CD4-positive, alpha-beta T cell treated with Interferon gamma for 1 hour (primary cell): ENCODE measurements around the gene ARPC2.
A peak's percentile ranks its signal among the peaks of the same experiment; 100 is the strongest.
"Not testable (repeated sequence)": the region's sequence is repeated elsewhere in the genome, so short reads cannot be mapped to it uniquely, and the experiment has no call there.

ENCODE experiments used
- DNase-seq: peaks from one replicate; pipeline ENCODE4 v3.0.0-alpha.2; 2020

The ARPC2 gene

GRCh38 chr2:218271865-218272530, 55.0 kb downstream of the ARPC2 start:
- no peak for DNase-seq

GRCh38 chr2:218272531-218273212, 55.7 kb downstream of the ARPC2 start:
- peak; percentile 85 for DNase-seq

- DNase-seq, result not testable (repeated sequence)
Measured at GRCh38 chr2:218273214-218273907, 56.4 kb downstream of the ARPC2 start.

DNA sequence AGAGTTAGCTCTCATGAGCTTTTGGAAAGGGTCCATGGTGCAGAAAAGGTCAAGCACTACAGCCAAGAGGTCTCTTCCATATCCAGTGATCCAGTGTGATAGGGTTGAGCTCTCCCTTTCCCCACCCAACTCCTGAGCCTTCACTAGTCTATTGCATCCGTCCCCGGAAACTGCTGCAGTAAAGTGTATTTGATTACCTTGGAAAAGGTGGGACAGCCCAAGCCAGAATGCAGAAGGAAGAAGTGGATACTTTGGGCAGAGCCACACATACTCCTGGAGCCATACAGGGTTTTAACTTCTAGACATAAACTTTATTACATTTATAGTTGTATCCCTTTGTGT, 56.9 kb downstream of the ARPC2 start:
- DNase-seq, result no peak

GRCh38 chr2:218274586-218274985, 57.6 kb downstream of the ARPC2 start:
- DNase-seq, result no peak

- no peak for DNase-seq
Measured at GRCh38 chr2:218275371-218276072, 58.5 kb downstream of the ARPC2 start.

GRCh38 chr2:218276986-218277755, 60.2 kb downstream of the ARPC2 start:
- no peak for DNase-seq

- DNase-seq, result no peak
Measured at GRCh38 chr2:218277921-218278320, 60.9 kb downstream of the ARPC2 start.

DNA sequence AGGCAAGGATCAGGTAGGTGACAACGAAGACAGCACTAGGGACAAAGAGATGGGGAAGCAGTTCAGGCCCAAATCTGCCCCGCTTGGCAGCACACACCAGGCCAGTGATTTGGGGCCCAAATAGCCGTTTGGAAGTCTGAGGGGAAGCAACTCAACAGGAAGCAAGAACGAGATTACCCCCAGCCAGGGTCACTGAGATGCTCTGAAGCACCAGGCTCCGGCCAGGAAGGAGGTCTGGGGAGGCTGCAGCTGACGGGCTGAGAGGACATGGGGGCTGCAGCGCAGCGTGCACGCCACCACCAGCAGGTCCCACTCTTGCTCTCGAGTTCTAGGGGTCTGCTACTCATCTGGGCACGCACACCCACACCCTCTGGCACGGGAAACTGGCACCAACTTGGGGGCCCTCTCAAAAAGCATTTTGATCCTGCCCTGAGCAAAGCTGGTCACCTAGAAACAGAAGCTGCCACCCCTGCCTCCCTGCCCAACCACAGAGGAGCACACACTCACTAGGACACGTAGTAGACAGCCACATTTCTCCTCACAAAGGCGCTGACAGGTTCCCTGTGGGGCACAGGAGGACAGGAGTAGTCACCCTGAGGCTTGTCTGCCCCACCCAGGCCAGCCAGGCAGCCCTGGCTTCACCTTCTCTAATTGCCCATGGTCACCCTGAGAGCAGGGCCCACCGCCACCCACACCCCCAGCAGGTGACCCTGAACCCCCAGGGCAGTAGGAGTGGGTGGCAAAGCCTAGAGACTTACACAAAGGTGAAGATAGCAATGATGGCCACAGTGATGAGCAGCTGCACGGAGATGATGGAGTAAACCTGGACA, 61.8 kb downstream of the ARPC2 start:
- no peak for DNase-seq

DNA sequence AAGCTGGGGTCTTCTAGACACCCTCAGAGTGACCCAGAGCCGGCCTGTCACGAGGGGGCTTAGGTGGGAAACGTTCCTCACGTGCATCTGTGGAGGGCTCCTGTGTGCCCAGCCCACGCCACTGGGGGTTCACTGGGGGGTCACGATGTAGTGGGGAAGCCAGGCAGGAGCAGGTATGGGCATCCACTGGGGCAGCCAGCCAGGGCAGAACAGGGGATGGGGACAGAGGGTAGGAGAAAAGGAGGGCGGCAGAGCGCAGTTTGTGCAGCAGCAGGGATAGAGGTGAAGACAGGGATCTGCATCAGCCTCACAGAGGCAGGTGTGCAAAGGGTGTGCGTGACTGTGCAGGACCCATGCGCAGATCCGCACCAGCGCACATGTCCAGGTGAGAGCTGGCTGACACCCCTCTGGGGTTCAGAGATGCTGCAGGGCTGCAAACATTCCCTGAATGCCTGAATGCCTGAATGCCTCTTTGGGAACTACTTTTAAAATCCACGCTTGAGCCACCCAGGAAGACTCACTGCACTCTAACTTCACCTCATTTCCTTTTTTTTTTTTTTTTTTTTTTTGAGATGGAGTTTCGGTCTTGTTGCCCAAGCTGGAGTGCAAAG, 63.4 kb downstream of the ARPC2 start:
- no peak for DNase-seq

- DNase-seq, result no peak
Measured at GRCh38 chr2:218281449-218281848, 64.5 kb downstream of the ARPC2 start.

DNA sequence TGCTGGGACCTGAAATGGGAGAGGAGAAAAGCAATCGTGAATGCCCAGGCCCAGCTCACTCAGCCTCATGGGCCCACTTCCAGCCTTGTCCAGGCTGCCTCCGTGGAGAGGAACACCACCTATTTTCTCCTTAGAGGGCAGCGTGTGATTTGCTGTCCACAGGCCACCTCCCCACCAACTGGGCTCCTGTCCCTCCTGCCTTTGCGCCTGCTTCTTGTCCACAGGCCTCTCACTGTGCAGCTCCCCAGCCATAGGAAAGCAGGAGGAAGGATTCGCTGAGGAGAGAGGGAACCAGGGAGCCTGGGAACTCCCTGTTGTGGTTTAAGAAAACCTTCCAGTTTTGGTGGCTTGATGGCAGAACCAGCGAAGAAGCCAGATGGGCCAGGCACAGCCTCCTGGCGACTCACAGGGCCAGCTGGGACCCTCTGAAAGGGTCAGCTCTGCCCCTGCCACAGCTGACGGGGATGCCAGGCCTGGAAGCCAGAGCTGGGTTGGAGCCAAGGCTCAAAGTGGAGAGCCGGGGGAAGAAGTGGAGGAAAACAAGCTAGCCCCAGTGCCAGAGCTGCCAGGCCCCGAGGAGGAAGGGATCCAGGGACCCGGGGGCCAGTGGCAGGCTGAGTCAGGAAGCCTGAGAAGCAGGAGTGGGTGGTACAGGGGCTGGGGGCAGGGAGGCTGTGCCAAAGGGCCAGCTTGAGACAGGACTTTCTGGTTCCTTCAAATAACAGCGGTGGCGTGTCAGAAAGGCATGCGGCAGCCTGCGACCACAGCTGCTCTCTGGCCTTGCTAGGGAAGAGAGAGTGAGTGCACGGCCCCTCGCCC, 65.4 kb downstream of the ARPC2 start:
- DNase-seq, result no peak

GRCh38 chr2:218284106-218284811, 67.3 kb downstream of the ARPC2 start:
- DNase-seq, result peak; percentile 52

- peak; percentile 27 for DNase-seq
Measured at GRCh38 chr2:218285604-218286003, 68.6 kb downstream of the ARPC2 start.

DNA sequence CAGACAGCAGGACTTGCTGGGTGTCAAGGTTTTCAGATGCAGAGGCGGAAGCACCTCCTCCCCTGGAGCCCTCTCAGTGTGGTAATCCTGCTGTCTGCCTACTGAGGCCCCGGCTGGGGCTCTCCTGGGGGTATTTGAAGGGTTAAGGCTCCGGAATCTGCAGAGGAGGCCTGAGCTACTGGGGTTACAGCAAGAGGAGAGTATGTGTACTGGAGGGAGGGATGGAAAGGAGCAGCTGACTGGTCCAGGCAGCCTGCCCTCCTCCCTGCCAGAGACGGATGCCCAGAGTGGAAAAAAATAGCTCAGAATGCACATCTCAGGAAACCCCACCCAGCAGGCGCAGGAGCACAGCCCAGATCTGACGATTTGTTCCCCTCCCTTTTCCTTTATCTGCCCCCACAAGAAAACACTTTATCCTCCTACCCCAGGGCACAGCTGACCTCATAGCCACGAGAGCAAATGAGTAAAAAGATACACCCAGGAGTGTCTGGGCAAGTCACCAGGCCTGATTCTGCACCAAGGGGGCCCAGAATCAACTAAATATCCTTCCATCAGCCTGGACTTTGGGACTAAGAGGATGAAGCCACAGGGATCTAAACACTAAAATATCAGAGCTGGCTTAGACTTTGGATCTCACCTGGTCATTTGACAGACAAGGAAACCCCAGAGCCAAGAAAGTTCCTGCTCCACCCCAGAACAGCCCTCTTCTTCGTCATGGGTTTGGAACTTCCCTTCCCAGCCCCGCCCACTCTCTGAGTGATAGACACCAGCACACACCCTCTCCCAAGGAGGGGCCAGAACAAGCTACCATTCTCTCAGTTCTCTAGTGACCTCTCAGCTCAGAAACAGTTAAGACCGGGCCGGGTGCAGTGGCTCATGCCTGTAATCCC, 69.8 kb downstream of the ARPC2 start:
- DNase-seq, result peak; percentile 91

- DNase-seq, result no peak
Measured at GRCh38 chr2:218289639-218290315, 72.8 kb downstream of the ARPC2 start.

DNA sequence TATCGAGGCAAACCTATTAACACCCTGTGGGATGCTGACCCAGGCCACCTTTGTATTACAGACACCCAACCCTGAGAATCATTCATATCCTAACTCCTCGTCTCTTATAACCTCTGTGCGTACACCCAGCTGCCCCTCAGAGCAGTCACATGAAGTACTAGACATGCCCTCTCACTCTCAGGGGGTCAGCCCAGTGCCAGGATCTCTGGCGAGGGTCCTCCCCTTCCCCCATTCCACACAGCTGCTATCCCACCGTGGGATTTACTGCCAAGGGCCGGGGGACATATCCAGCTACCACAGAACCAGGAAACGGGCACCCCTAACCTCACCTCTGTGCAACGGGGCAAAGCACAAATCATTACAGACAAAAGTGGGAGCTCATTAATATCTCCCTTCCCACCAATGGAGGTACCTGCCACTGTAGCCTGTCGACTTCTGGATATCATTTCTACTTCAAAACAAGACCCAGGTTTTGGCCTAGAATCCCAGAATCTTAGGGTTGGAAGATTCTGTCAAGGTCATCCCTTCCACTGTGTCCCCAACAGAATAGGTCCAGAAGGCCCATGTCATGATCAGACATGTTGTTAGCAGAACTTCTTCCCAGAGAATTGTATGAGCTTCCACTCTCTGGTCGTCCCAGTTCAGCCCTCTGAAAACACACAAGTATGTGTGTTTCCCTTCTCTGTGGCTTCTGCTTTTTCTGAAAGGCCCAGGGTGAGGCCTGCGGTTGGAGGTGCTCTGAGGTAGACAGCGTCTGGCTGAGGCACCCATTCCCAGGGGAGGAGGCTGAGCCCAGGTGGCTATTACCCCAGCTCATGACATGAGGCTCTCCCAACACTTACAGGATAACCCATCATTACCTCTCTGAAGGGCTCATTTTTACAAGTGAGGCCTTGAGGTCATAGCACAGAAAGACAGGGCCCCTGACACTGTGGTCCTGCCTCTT, 73.6 kb downstream of the ARPC2 start:
- DNase-seq, result peak; percentile 86
